A549 treated with GW870086 at 1 μM for 4 hours (cell line): ENCODE measurements around the gene ITGB4. TPM values are rescaled to one million over a fixed set of nuclear protein-coding genes. Genes with fewer than 3 reads are reported as not detected.

ENCODE experiments used
- total RNA-seq: library from RNA; stranded (reverse); fragments of 200-300 nt; extraction: Qiagen RNA extraction; gene quantifications from 5 replicates; pipeline ENCODE4 v1.2.3, GENCODE V29; 2022; ENCODE audit warnings: low read depth

Gene ITGB4
- 74.8 to 94.7 TPM (median 80.4 TPM) in 5 replicates for total RNA-seq

GRCh38 chr17:75720656-75721462 is at the start of gene ITGB4:
Gene ITGB4 (plus strand): TSS chr17:75721459. CDS start chr17:75724704, 3,245 bp downstream.

GRCh38 chr17:75764711-75765421 is 43.6 kb downstream of the ITGB4 start, which contains the start of gene GALK1:
Gene GALK1 (minus strand): TSS chr17:75765192. CDS start chr17:75765136, 56 bp downstream.

GRCh38 chr17:75784473-75785015 is 63.3 kb downstream of the ITGB4 start, which contains the start of gene UNK:
Gene UNK (plus strand): TSS chr17:75784806. CDS start chr17:75784881, 75 bp downstream.

Other genes with a start within 250 kb of the ITGB4 start
- gene CASKIN2, start 205.9 kb upstream of the ITGB4 start, total RNA-seq, result 7.2 to 13.6 TPM (median 11.7 TPM) in 5 replicates
- 30.7 to 45.6 TPM (median 42.3 TPM) in 5 replicates for gene TSEN54, start 204.9 kb upstream of the ITGB4 start, total RNA-seq
- 19.9 to 32.7 TPM (median 28.7 TPM) in 5 replicates for gene LLGL2, start 195.8 kb upstream of the ITGB4 start, total RNA-seq
- 38.8 to 59.9 TPM (median 49.7 TPM) in 5 replicates for gene MYO15B, start 133.7 kb upstream of the ITGB4 start, total RNA-seq
- 0.54 to 1.1 TPM (median 0.86 TPM) in 5 replicates for gene SMIM5, start 88.0 kb upstream of the ITGB4 start, total RNA-seq
- gene RECQL5, start 54.3 kb upstream of the ITGB4 start, total RNA-seq, result 21.9 to 29.3 TPM (median 29.2 TPM) in 5 replicates
- 113 to 128 TPM (median 120 TPM) in 5 replicates for gene SAP30BP, start 54.1 kb upstream of the ITGB4 start, total RNA-seq
- gene GALK1, start 43.7 kb downstream of the ITGB4 start, total RNA-seq, result 56.7 to 84.6 TPM (median 80.2 TPM) in 5 replicates
- gene UNK, start 63.3 kb downstream of the ITGB4 start, total RNA-seq, result 25.8 to 33.0 TPM (median 30.3 TPM) in 5 replicates
- 3.3 to 7.1 TPM (median 6.1 TPM) in 5 replicates for gene UNC13D, start 122.9 kb downstream of the ITGB4 start, total RNA-seq
- gene WBP2, start 133.9 kb downstream of the ITGB4 start, total RNA-seq, result 83.3 to 93.3 TPM (median 89.9 TPM) in 5 replicates
- 126 to 197 TPM (median 175 TPM) in 5 replicates for gene TRIM47, start 157.1 kb downstream of the ITGB4 start, total RNA-seq
- gene TRIM65, start 175.5 kb downstream of the ITGB4 start, total RNA-seq, result 26.4 to 39.7 TPM (median 36.3 TPM) in 5 replicates
- gene MRPL38, start 183.4 kb downstream of the ITGB4 start, total RNA-seq, result 88.0 to 126 TPM (median 118 TPM) in 5 replicates
- 5.6 to 8.5 TPM (median 7.9 TPM) in 5 replicates for gene FBF1, start 219.6 kb downstream of the ITGB4 start, total RNA-seq